Body of pancreas (tissue), 4 donors: ENCODE data around the gene DIAPH3.

Source experiments
- CTCF ChIP-seq, 7 experiments: fragments of 450-650 bp in 4 of 7; fragments of 200-600 bp in 3 of 7; sonication (generic) in 3 of 7; IDR thresholded peaks; one replicate each; pipeline ENCODE4 v1.5.1; 2016 to 2019; ENCODE audit warnings: antibody characterized with exemption in 7 of 7
- POLR2A ChIP-seq, 3 donors: fragments of 450-650 bp; IDR thresholded peaks; one replicate each; pipeline ENCODE4 v1.6.1; 2016; ENCODE audit warnings: antibody characterized with exemption in 3 of 3, mild to moderate bottlenecking in 2 of 3

GRCh38 chr13:59671881-59672280, 491.8 kb downstream of the DIAPH3 start:
- TF ChIP-seq CTCF (IDR thresholded peaks at IDR 0.05) (no peak), POLR2A (IDR thresholded peaks at IDR 0.05) (no peak)
